Neural progenitor cell (in vitro differentiated cells): ENCODE results near the gene ARHGAP45. TPM values are rescaled to one million over a fixed set of nuclear protein-coding genes. Genes with fewer than 3 reads are reported as not detected.
"Not testable (repeated sequence)": the region's sequence is repeated elsewhere in the genome, so short reads cannot be mapped to it uniquely, and the experiment has no call there.

Experiments
- DNase-seq: peaks from one replicate; pipeline ENCODE4 v3.0.0-alpha.2; 2016; ENCODE audit warnings: low spot score
- H2AFZ ChIP-seq: fragments of 200-600 bp; sonication (generic); replicated peaks from 2 replicates; pipeline ENCODE4 v1.6.1; 2016; ENCODE audit warnings: antibody characterized with exemption
- H3F3A ChIP-seq: fragments of 200-600 bp; sonication (generic); 2 replicates; pipeline ENCODE4 v1.6.1; 2016; ENCODE audit warnings: antibody characterized with exemption, low read depth
- H3K27ac ChIP-seq: fragments of 200-600 bp; sonication (generic); 2 replicates; pipeline ENCODE4 v1.5.1; 2016; ENCODE audit warnings: mild to moderate bottlenecking
- H3K27me3 ChIP-seq: fragments of 200-600 bp; sonication (generic); 2 replicates; pipeline ENCODE4 v1.6.1; 2016; ENCODE audit warnings: mild to moderate bottlenecking, moderate library complexity
- H3K36me3 ChIP-seq: fragments of 200-600 bp; sonication (generic); 2 replicates; pipeline ENCODE4 v1.5.1; 2016
- H3K4me1 ChIP-seq: fragments of 200-600 bp; sonication (generic); 2 replicates; pipeline ENCODE4 v1.6.1; 2016; ENCODE audit warnings: mixed run types
- H3K4me2 ChIP-seq: fragments of 200-600 bp; sonication (generic); 2 replicates; pipeline ENCODE4 v1.6.1; 2016
- H3K4me3 ChIP-seq: fragments of 200-600 bp; sonication (generic); 2 replicates; pipeline ENCODE4 v1.5.1; 2016
- H3K79me2 ChIP-seq: fragments of 200-600 bp; sonication (generic); 2 replicates; pipeline ENCODE4 v1.6.1; 2016; ENCODE audit warnings: low read depth
- H3K9ac ChIP-seq: fragments of 200-600 bp; sonication (generic); 2 replicates; pipeline ENCODE4 v1.6.1; 2016
- H3K9me3 ChIP-seq: fragments of 200-600 bp; sonication (generic); 2 replicates; pipeline ENCODE4 v1.5.1; 2016; ENCODE audit warnings: low read depth
- H4K20me1 ChIP-seq: fragments of 200-600 bp; sonication (generic); 2 replicates; pipeline ENCODE4 v1.6.1; 2016; ENCODE audit warnings: low read depth
- H3K27ac Mint-ChIP-seq: 3 replicates; pipeline ENCODE4 v1.8.0; 2021; ENCODE audit warnings: mixed read lengths
- H3K27me3 Mint-ChIP-seq: 2 replicates; pipeline ENCODE4 v1.8.0; 2022; ENCODE audit warnings: low read depth, mild to moderate bottlenecking, inconsistent platforms, moderate library complexity, mixed read lengths; ENCODE audit not compliant: insufficient read depth
- H3K36me3 Mint-ChIP-seq: 3 replicates; pipeline ENCODE4 v1.8.0; 2021; ENCODE audit warnings: mixed read lengths
- H3K4me1 Mint-ChIP-seq: 3 replicates; pipeline ENCODE4 v1.8.0; 2021; ENCODE audit warnings: mixed read lengths
- H3K4me3 Mint-ChIP-seq: 3 replicates; pipeline ENCODE4 v1.8.0; 2021; ENCODE audit warnings: mild to moderate bottlenecking, moderate library complexity, mixed read lengths
- H3K9me3 Mint-ChIP-seq: 3 replicates; pipeline ENCODE4 v1.8.0; 2020; ENCODE audit warnings: mixed read lengths
- EZH2 ChIP-seq: fragments of 200-600 bp; sonication (generic); IDR thresholded peaks from 2 replicates; pipeline ENCODE4 v1.6.1; 2017; ENCODE audit warnings: antibody characterized with exemption, mild to moderate bottlenecking, moderate library complexity
- EZH2phosphoT487 ChIP-seq: fragments of 200-600 bp; sonication (generic); IDR thresholded peaks from 2 replicates; pipeline ENCODE4 v1.6.1; 2017; ENCODE audit warnings: antibody characterized with exemption
- total RNA-seq: library from RNA; depleted of rRNA; stranded (reverse); fragments of >200 nt; gene quantifications from 2 replicates; pipeline ENCODE4 v1.2.3, GENCODE V29; 2015; ENCODE audit warnings: low replicate concordance
- TF ChIP-seq, protein P1 (sequence below): fragments of 200-600 bp; sonication (generic); IDR thresholded peaks from 2 replicates; pipeline ENCODE4 v1.5.1; 2017; ENCODE audit warnings: antibody characterized with exemption, mild to moderate bottlenecking

The ARHGAP45 gene
- total RNA-seq, 1 donor from 2014 or later: 9.6 TPM

DNA sequence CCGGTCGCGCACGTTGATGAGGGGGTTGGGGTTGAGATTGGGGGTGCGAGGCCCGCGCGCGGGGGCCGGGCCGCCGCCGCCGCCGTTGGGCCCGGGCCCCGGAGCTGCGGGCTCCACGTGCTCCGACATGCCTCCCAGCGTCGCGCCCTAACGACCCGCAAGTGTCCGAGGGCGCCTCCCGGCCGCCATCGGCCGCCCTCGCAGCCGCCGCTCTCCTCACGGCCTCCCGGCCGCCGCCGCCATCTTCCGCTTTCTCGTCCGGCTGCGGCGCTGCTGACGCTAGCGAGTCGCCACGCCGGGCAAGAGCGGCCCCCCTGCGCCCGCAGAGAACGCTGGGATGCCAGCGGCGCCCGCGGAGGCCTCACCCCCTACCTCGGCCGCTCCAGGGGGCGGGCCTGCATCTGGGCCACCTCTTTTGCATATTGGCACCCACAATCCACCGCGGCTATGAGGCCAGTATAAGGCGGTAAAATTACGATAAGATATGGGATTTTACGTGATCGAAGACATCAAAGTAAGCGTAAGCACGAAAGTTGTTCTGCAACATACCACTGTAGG, 46.0 kb upstream of the ARHGAP45 start, which contains the start of gene TMEM259:
TSS of gene TMEM259 (minus strand) at position 256 of the 558 bp plus-strand sequence. CDS start at position 129, 127 bp downstream.
- no peaks in the 10 kb centered on the region for H3K36me3 Mint-ChIP-seq
- Histone ChIP-seq H3K4me1 (peaks cover 17% of the 10 kb centered on the region), H3K27me3 (no peaks in the 10 kb centered on the region), H3K36me3 (no peaks in the 10 kb centered on the region), H3K79me2 (peaks cover 49% of the 10 kb centered on the region), H3K4me3 (peak within 1 kb of the TSS; percentile 97), H4K20me1 (peaks cover 47% of the 10 kb centered on the region), H3K4me2 (peak within 1 kb of the TSS; percentile 97), H2AFZ (peak within 1 kb of the TSS; percentile 27), H3F3A (peaks cover 33% of the 10 kb centered on the region), H3K9ac (peak within 1 kb of the TSS; percentile 85), H3K27ac (peak within 1 kb of the TSS; percentile 95), H3K9me3 (no peaks in the 10 kb centered on the region)
- TF ChIP-seq EZH2phosphoT487: no peak
- no peak for TF ChIP-seq EZH2
- TF ChIP-seq, protein P1, sequence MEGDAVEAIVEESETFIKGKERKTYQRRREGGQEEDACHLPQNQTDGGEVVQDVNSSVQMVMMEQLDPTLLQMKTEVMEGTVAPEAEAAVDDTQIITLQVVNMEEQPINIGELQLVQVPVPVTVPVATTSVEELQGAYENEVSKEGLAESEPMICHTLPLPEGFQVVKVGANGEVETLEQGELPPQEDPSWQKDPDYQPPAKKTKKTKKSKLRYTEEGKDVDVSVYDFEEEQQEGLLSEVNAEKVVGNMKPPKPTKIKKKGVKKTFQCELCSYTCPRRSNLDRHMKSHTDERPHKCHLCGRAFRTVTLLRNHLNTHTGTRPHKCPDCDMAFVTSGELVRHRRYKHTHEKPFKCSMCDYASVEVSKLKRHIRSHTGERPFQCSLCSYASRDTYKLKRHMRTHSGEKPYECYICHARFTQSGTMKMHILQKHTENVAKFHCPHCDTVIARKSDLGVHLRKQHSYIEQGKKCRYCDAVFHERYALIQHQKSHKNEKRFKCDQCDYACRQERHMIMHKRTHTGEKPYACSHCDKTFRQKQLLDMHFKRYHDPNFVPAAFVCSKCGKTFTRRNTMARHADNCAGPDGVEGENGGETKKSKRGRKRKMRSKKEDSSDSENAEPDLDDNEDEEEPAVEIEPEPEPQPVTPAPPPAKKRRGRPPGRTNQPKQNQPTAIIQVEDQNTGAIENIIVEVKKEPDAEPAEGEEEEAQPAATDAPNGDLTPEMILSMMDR: peak; percentile 23
- no peaks in the 10 kb centered on the region for H3K9me3 Mint-ChIP-seq
- peak; percentile 98 for DNase-seq
- peaks cover 11% of the 10 kb centered on the region for H3K27me3 Mint-ChIP-seq
- peak within 1 kb of the TSS; percentile 100 for H3K27ac Mint-ChIP-seq
- peaks cover 38% of the 10 kb centered on the region for H3K4me1 Mint-ChIP-seq
- H3K4me3 Mint-ChIP-seq: peak within 1 kb of the TSS; percentile 91

DNA sequence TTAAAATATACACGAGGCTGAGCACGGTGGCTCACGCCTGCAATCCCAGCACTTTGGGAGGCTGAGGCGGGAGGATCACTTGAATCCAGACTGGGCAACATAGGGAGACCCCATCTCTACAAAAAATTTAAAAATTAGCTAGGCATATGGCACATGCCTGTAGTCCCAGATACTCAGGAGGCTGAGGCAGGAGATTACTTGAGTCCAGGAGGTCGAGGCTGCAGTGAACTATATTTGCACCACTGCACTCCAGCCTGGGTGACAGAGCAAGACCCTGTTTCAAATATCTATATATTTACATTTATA, 43.1 kb upstream of the ARHGAP45 start:
- H3K36me3 ChIP-seq, H3K9me3 Mint-ChIP-seq, H3K9ac ChIP-seq, H2AFZ ChIP-seq, H3K4me3 ChIP-seq, H3K4me2 ChIP-seq, H3K27ac ChIP-seq, DNase-seq, H3K9me3 ChIP-seq, H3K36me3 Mint-ChIP-seq, H3K27ac Mint-ChIP-seq, H3K27me3 ChIP-seq: not testable (repeated sequence)
- Histone ChIP-seq H3K79me2 (peaks cover 44% of the 10 kb centered on the region), H3K4me1 (peaks cover 12% of the 10 kb centered on the region), H4K20me1 (peaks cover 41% of the 10 kb centered on the region), H3F3A (peaks cover 58% of the 10 kb centered on the region)
- H3K4me1 Mint-ChIP-seq: peaks cover 26% of the 10 kb centered on the region
- peaks cover 11% of the 10 kb centered on the region for H3K27me3 Mint-ChIP-seq
- H3K4me3 Mint-ChIP-seq: peak overlapping the region; percentile 52

DNA sequence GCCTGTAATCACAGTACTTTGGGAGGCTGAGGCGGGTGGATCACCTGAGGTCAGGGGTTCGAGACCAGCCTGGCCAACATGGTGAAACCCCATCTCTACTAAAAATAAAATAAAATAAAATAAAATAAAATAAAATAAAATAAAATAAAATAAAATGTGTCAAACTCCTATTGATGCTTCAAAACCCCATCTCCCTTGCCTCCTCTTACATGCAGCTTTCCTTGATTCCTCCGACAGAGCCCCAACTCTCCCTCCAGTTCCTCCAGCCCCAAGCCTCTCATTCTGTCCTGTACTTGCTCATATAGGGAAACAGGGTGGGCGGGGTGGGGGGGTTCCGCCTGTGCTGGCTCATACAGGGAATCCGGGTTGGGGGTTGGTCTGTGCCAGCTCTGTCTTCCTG, 41.9 kb upstream of the ARHGAP45 start:
- H3K4me1 ChIP-seq, H3K4me3 ChIP-seq, H3K36me3 ChIP-seq, H2AFZ ChIP-seq, H3K36me3 Mint-ChIP-seq, H3K9me3 ChIP-seq, H3K4me2 ChIP-seq, H3K9me3 Mint-ChIP-seq, H3K27me3 ChIP-seq, H3K9ac ChIP-seq, DNase-seq: not testable (repeated sequence)
- Mint-ChIP-seq H3K27ac (peak overlapping the region; percentile 80), H3K27me3 (peaks cover 11% of the 10 kb centered on the region), H3K4me1 (peaks cover 19% of the 10 kb centered on the region), H3K4me3 (peak overlapping the region; percentile 71)
- peaks cover 56% of the 10 kb centered on the region for H3F3A ChIP-seq
- peaks cover 41% of the 10 kb centered on the region for H4K20me1 ChIP-seq
- H3K79me2 ChIP-seq: peaks cover 44% of the 10 kb centered on the region
- peak overlapping the region; percentile 86 for H3K27ac ChIP-seq

DNA sequence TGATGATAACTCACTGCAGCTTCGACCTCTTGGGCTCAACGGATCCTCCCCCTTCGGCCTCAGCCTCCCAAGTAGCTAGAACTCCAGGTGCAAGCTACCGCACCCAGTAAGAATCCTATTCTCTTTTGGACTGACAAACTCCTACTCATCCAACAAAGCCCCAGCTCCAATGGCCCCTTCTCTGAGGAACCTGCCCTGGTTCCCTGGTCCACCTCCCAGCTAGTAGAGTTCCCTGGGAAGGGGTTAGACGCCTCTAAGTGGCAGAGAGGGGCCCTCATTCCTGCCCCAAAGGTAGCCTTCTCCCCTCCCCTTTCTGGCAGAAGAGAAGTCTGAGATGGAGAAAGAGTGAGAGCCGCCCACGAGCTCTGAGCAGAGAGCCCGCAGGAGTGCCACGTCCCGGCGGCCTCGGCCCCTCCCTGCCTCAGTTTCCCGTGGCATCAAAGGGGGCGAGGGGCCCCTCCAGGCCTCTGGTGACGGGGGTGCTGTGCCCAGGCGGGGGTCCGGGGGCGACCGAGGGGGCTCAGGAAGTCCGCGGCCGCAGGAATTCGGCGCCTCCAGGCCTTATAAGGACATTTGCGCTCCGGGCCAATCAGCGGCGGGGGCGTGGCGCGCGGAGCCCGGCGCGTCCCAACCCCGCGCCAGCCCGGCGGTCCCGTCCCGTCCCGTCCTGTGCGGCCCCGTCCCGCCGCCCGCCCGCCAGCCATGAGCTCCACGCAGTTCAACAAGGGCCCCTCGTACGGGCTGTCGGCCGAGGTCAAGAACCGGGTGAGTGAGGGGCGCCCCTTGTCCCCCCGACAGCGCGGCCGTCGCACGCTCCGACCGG, 40.8 kb upstream of the ARHGAP45 start, which contains the start of gene CNN2:
TSS of gene CNN2 (plus strand) at position 649 of the 823 bp plus-strand sequence. CDS start at position 703, 54 bp downstream.
- Histone ChIP-seq H3K27ac (peak within 1 kb of the TSS; percentile 95), H3K4me2 (peak within 1 kb of the TSS; percentile 94), H3K27me3 (no peaks in the 10 kb centered on the region), H4K20me1 (peaks cover 46% of the 10 kb centered on the region), H3K4me1 (no peaks in the 10 kb centered on the region), H3K79me2 (peaks cover 46% of the 10 kb centered on the region), H3K9me3 (no peaks in the 10 kb centered on the region), H2AFZ (peak within 1 kb of the TSS; percentile 11), H3K9ac (peak within 1 kb of the TSS; percentile 92), H3K4me3 (peak within 1 kb of the TSS; percentile 92), H3K36me3 (no peaks in the 10 kb centered on the region), H3F3A (peaks cover 56% of the 10 kb centered on the region)
- Mint-ChIP-seq H3K4me3 (peak within 1 kb of the TSS; percentile 96), H3K27ac (peak within 1 kb of the TSS; percentile 100), H3K36me3 (peaks cover 2% of the 10 kb centered on the region), H3K4me1 (peaks cover 17% of the 10 kb centered on the region), H3K27me3 (peaks cover 10% of the 10 kb centered on the region), H3K9me3 (no peaks in the 10 kb centered on the region)
- DNase-seq: peak; percentile 94
- TF ChIP-seq EZH2phosphoT487 (no peak), EZH2 (no peak)
- TF ChIP-seq, protein P1: no peak
